HepG2 (cell line): Measurements from ENCODE around the gene FAHD1. TPM values are rescaled to one million over a fixed set of nuclear protein-coding genes. Genes with fewer than 3 reads are reported as not detected.

Experiments
- JUN ChIP-seq: sonication (generic); formaldehyde crosslinking; IDR thresholded peaks from 2 replicates; pipeline ENCODE4 v1.4.0; 2020; ENCODE audit warnings: mild to moderate bottlenecking, missing genetic modification reagents
- LCORL ChIP-seq, 2 experiments: fragments of 450-650 bp in 1 of 2; sonication (generic) in 1 of 2; formaldehyde crosslinking in 1 of 2; IDR thresholded peaks; 2 replicates each; pipeline versions ENCODE4 v1.5.0 to v1.6.1; 2017 to 2020; ENCODE audit warnings: antibody characterized with exemption in 1 of 2, missing genetic modification reagents in 1 of 2
- SPEN ChIP-seq: sonication (generic); formaldehyde crosslinking; IDR thresholded peaks from 2 replicates; pipeline ENCODE4 v1.5.1; 2020; ENCODE audit warnings: low read depth, mild to moderate bottlenecking, missing genetic modification reagents
- ZNF441 ChIP-seq: sonication (generic); formaldehyde crosslinking; IDR thresholded peaks from 2 replicates; pipeline ENCODE4 v1.7.0; 2021; ENCODE audit warnings: missing genetic modification reagents, borderline replicate concordance
- polyA plus RNA-seq, 8 experiments: library from polyadenylated mRNA; depleted of rRNA in 3 of 8; stranded (reverse) in 7 of 8; unstranded in 1 of 8; fragments of >200 nt; fragmentation: Illumina TruSeq in 4 of 8; extraction: Trizol in 4 of 8; gene quantifications; 2 replicates each; pipeline versions ENCODE4 v1.2.1 to v1.2.3, GENCODE V29; 2011 to 2016; ENCODE audit warnings: low read depth in 4 of 8, missing spikeins in 1 of 8, mixed read lengths in 1 of 8; ENCODE audit not compliant: insufficient read depth in 1 of 8
- total RNA-seq, 5 experiments: library from RNA; depleted of rRNA; stranded (reverse); fragments of >200 nt; fragmentation: Illumina TruSeq; extraction: Trizol; gene quantifications; 2 replicates each; pipeline ENCODE4 v1.2.3, GENCODE V29; 2016; ENCODE audit warnings: low read depth in 1 of 5
- TF ChIP-seq, protein P1 (sequence below), 2 experiments: fragments of 450-650 bp in 1 of 2; sonication (generic) in 1 of 2; formaldehyde crosslinking in 1 of 2; IDR thresholded peaks; 2 replicates each; pipeline versions ENCODE4 v1.6.1 to v1.8.0; 2016 to 2022; ENCODE audit warnings: antibody characterized with exemption in 1 of 2, mild to moderate bottlenecking in 1 of 2, missing genetic modification reagents in 1 of 2
- TF ChIP-seq, protein P2 (sequence below): sonication (generic); formaldehyde crosslinking; IDR thresholded peaks from 2 replicates; pipeline ENCODE4 v1.4.0; 2020; ENCODE audit warnings: missing genetic modification reagents
- TF ChIP-seq, protein P3 (sequence below): sonication (generic); formaldehyde crosslinking; IDR thresholded peaks from 2 replicates; pipeline ENCODE4 v1.8.1; 2022; ENCODE audit warnings: low read depth, mild to moderate bottlenecking, missing genetic modification reagents
- TF ChIP-seq, protein P4 (sequence below): sonication (generic); formaldehyde crosslinking; IDR thresholded peaks from 2 replicates; pipeline ENCODE4 v1.4.0; 2020; ENCODE audit warnings: missing genetic modification reagents
- TF ChIP-seq, protein P5 (sequence below): sonication (generic); formaldehyde crosslinking; IDR thresholded peaks from 2 replicates; pipeline ENCODE4 v1.8.1; 2023; ENCODE audit warnings: mild to moderate bottlenecking, moderate library complexity, missing genetic modification reagents

Gene FAHD1
- total and polyA plus RNA-seq, 2 of the 13 experiments (the other 11 are each of a cell fraction or from before 2014, with no cell fraction given): 39.0 to 45.3 TPM

DNA sequence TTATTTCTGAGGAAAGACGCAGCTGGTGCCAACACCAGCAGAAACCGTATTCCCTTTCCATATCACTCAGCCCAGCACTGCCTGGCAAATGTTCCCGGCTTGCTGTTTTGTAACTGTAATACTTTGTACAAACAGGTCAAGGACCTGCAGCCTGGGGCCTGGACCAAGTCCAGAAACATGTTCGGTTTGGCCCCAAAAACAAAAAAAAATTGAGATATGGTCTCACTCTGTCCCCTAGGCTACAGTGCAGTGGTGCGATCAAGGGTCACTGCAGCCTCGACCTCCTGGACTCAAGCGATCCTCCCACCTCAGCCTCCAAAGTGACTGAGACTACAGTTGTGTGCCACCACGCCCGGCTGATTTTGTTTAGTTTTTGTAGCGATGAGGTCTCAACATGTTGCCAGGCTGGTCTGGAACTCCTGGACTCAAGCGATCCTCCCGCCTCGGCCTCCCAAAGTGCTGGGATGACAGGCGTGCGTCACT, 1.6 kb upstream of the FAHD1 start (continued):
- TF ChIP-seq, protein P1, sequence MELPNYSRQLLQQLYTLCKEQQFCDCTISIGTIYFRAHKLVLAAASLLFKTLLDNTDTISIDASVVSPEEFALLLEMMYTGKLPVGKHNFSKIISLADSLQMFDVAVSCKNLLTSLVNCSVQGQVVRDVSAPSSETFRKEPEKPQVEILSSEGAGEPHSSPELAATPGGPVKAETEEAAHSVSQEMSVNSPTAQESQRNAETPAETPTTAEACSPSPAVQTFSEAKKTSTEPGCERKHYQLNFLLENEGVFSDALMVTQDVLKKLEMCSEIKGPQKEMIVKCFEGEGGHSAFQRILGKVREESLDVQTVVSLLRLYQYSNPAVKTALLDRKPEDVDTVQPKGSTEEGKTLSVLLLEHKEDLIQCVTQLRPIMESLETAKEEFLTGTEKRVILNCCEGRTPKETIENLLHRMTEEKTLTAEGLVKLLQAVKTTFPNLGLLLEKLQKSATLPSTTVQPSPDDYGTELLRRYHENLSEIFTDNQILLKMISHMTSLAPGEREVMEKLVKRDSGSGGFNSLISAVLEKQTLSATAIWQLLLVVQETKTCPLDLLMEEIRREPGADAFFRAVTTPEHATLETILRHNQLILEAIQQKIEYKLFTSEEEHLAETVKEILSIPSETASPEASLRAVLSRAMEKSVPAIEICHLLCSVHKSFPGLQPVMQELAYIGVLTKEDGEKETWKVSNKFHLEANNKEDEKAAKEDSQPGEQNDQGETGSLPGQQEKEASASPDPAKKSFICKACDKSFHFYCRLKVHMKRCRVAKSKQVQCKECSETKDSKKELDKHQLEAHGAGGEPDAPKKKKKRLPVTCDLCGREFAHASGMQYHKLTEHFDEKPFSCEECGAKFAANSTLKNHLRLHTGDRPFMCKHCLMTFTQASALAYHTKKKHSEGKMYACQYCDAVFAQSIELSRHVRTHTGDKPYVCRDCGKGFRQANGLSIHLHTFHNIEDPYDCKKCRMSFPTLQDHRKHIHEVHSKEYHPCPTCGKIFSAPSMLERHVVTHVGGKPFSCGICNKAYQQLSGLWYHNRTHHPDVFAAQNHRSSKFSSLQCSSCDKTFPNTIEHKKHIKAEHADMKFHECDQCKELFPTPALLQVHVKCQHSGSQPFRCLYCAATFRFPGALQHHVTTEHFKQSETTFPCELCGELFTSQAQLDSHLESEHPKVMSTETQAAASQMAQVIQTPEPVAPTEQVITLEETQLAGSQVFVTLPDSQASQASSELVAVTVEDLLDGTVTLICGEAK (IDR thresholded peaks at IDR 0.05): no peak
- TF ChIP-seq, protein P1 (CRISPR knock-in tag; IDR thresholded peaks at IDR 0.05): no peak; the same call in none of the 2 replicates
- TF ChIP-seq, protein P2, sequence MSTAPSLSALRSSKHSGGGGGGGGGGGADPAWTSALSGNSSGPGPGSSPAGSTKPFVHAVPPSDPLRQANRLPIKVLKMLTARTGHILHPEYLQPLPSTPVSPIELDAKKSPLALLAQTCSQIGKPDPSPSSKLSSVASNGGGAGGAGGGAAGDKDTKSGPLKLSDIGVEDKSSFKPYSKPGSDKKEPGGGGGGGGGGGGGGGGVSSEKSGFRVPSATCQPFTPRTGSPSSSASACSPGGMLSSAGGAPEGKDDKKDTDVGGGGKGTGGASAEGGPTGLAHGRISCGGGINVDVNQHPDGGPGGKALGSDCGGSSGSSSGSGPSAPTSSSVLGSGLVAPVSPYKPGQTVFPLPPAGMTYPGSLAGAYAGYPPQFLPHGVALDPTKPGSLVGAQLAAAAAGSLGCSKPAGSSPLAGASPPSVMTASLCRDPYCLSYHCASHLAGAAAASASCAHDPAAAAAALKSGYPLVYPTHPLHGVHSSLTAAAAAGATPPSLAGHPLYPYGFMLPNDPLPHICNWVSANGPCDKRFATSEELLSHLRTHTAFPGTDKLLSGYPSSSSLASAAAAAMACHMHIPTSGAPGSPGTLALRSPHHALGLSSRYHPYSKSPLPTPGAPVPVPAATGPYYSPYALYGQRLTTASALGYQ: peak; percentile 41; the same call in 1 of the 2 replicates
- no peak for TF ChIP-seq JUN (CRISPR knock-in tag)
- TF ChIP-seq, protein P3, sequence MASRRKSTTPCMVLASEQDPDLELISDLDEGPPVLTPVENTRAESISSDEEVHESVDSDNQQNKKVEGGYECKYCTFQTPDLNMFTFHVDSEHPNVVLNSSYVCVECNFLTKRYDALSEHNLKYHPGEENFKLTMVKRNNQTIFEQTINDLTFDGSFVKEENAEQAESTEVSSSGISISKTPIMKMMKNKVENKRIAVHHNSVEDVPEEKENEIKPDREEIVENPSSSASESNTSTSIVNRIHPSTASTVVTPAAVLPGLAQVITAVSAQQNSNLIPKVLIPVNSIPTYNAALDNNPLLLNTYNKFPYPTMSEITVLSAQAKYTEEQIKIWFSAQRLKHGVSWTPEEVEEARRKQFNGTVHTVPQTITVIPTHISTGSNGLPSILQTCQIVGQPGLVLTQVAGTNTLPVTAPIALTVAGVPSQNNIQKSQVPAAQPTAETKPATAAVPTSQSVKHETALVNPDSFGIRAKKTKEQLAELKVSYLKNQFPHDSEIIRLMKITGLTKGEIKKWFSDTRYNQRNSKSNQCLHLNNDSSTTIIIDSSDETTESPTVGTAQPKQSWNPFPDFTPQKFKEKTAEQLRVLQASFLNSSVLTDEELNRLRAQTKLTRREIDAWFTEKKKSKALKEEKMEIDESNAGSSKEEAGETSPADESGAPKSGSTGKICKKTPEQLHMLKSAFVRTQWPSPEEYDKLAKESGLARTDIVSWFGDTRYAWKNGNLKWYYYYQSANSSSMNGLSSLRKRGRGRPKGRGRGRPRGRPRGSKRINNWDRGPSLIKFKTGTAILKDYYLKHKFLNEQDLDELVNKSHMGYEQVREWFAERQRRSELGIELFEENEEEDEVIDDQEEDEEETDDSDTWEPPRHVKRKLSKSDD (CRISPR knock-in tag): peak; percentile 22; the same call in 1 of the 2 replicates
- TF ChIP-seq, protein P4, sequence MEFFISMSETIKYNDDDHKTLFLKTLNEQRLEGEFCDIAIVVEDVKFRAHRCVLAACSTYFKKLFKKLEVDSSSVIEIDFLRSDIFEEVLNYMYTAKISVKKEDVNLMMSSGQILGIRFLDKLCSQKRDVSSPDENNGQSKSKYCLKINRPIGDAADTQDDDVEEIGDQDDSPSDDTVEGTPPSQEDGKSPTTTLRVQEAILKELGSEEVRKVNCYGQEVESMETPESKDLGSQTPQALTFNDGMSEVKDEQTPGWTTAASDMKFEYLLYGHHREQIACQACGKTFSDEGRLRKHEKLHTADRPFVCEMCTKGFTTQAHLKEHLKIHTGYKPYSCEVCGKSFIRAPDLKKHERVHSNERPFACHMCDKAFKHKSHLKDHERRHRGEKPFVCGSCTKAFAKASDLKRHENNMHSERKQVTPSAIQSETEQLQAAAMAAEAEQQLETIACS: no peak
- 0 out of 2 replicates have a peak, but pooled peaks have one; percentile 29 for TF ChIP-seq SPEN (CRISPR knock-in tag)
- peak; percentile 34; the same call in 1 of the 2 replicates for TF ChIP-seq LCORL (IDR thresholded peaks at IDR 0.05)
- no peak; the same call in none of the 2 replicates for TF ChIP-seq LCORL (CRISPR knock-in tag; IDR thresholded peaks at IDR 0.05)
- TF ChIP-seq, protein P5, sequence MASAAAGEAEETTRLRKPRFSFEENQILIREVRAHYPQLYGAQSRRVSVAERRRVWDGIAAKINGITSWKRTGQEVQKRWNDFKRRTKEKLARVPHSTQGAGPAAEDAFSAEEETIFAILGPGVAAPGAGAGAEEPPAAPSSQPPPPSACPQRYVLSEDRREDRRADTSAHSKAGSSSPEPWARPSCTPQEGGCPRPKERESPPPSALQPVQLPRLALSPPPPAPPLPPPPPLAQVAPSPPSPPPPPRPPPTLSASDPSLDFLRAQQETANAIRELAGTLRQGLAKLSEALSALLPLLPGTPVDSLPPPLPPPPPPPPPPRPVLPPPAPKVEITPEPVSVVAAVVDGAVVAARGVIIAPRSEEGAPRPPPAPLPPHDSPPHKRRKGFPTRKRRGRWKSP (CRISPR knock-in tag): peak; percentile 91
- TF ChIP-seq ZNF441: 0 out of 2 replicates have a peak, but pooled peaks have one; percentile 19
